Measurements from ENCODE around the gene LRRC8E. TPM values are rescaled to one million over a fixed set of nuclear protein-coding genes. Genes with fewer than 3 reads are reported as not detected.

The LRRC8E gene
- total RNA-seq, 1 donor from 2014 or later: 6.6 TPM

DNA sequence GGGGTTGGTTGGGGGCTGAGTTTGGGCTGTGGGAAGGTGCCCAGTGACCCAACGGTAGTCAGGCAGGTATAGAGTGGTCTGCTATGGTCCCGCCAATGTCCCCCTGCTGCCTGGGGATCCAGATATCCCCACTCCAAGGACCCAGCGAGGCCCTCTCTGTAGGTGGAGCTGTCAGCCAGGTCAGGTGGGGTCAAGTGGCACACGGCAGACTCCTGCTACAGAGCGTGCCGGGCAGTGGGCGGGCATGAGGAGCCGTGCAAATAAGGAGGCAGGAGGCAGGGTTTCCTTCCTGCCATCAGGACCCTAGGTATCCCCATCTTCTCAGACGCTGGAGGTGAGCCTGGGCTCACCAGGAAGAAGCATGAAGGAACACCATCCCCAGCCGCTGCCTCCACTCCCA is 43.4 kb upstream of the LRRC8E start:
- Histone ChIP-seq H3K4me3 (ENCODE audit: insufficient read depth, low read depth, low read length) (no peak overlapping the region), H3K27me3 (ENCODE audit: insufficient read depth, low read length) (no peaks in the 10 kb centered on the region), H3K27ac (ENCODE audit: low read depth, low read length) (no peak overlapping the region), H2AFZ (ENCODE audit: low read depth, low read length) (no peak overlapping the region), H3K36me3 (ENCODE audit: insufficient read depth, low read length) (no peaks in the 10 kb centered on the region), H4K20me1 (ENCODE audit: insufficient read depth, low read length) (peaks cover 40% of the 10 kb centered on the region), H3K4me2 (ENCODE audit: low read length) (no peak overlapping the region), H3K9ac (ENCODE audit: low read length) (no peak overlapping the region), H3K79me2 (ENCODE audit: insufficient read depth, low read length) (peaks cover 9% of the 10 kb centered on the region), H3K9me3 (ENCODE audit: insufficient read depth, low read depth, low read length) (no peaks in the 10 kb centered on the region), H3K4me1 (ENCODE audit: insufficient read depth, low read length) (no peaks in the 10 kb centered on the region)
- Mint-ChIP-seq H3K27ac (ENCODE audit: unreplicated experiment) (no peak overlapping the region), H3K9me3 (ENCODE audit: unreplicated experiment) (no peaks in the 10 kb centered on the region), H3K4me1 (ENCODE audit: low read depth, unreplicated experiment) (no peaks in the 10 kb centered on the region), H3K36me3 (ENCODE audit: low read depth, unreplicated experiment) (peaks cover 2% of the 10 kb centered on the region), H3K4me3 (ENCODE audit: unreplicated experiment) (no peak overlapping the region), H3K27me3 (ENCODE audit: low read depth, unreplicated experiment) (no peaks in the 10 kb centered on the region)
- no peak for TF ChIP-seq EZH2 (IDR thresholded peaks at IDR 0.05; ENCODE audit: insufficient read depth, low read length)
- no peak for FAIRE-seq
- DNase-seq (ENCODE audit: low read depth): no peak

DNA sequence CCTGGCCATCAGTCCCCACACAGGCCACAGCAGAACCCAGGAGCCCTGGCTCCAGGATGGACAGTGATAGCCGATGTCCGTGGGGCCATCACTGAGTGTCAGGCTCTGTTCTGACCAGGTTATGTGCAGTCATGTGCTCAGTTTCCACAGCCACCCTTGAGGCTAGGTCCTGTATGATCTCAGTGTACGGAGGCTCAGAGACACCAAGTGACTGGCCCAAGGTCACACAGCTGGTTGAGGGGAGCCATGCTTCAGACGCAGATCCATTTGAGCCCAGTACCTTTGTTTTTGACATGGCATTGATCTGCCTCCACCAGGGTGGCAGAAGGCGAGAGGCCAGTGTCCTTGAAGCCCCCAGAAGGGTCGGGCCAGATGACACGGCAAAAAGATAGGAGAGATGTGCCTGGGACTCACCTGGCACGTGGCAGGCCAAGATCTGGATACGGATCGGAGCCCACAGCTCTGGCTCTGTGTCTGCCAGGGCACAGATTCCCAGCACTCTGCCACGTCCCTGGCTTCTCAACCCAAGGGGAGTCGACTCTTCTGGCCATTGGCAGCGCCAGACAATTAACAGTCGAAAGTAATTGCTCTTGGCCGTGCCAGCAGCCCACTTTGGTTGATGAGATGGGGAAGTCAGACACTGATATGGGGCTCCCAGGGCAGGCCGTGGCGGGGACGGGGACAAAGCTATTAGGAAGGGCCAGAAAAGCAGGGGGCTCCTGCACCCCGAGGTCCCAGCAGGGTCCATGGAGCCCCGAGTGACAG is 42.7 kb upstream of the LRRC8E start:
- H2AFZ ChIP-seq (ENCODE audit: low read depth, low read length): no peak overlapping the region
- no peaks in the 10 kb centered on the region for H3K4me1 ChIP-seq (ENCODE audit: insufficient read depth, low read length)
- H3K27me3 ChIP-seq (ENCODE audit: insufficient read depth, low read length): no peaks in the 10 kb centered on the region
- FAIRE-seq: no peak
- no peak overlapping the region for H3K9ac ChIP-seq (ENCODE audit: low read length)
- no peak overlapping the region for H3K4me3 ChIP-seq (ENCODE audit: insufficient read depth, low read depth, low read length)
- H3K9me3 Mint-ChIP-seq (ENCODE audit: unreplicated experiment): no peaks in the 10 kb centered on the region
- H4K20me1 ChIP-seq (ENCODE audit: insufficient read depth, low read length): peaks cover 40% of the 10 kb centered on the region
- no peak for DNase-seq (ENCODE audit: low read depth)
- H3K4me1 Mint-ChIP-seq (ENCODE audit: low read depth, unreplicated experiment): no peaks in the 10 kb centered on the region
- H3K36me3 Mint-ChIP-seq (ENCODE audit: low read depth, unreplicated experiment): peaks cover under 1% of the 10 kb centered on the region
- no peak overlapping the region for H3K4me3 Mint-ChIP-seq (ENCODE audit: unreplicated experiment)
- no peak overlapping the region for H3K27ac ChIP-seq (ENCODE audit: low read depth, low read length)
- no peaks in the 10 kb centered on the region for H3K36me3 ChIP-seq (ENCODE audit: insufficient read depth, low read length)
- H3K79me2 ChIP-seq (ENCODE audit: insufficient read depth, low read length): peaks cover 9% of the 10 kb centered on the region
- no peak overlapping the region for H3K27ac Mint-ChIP-seq (ENCODE audit: unreplicated experiment)
- no peaks in the 10 kb centered on the region for H3K27me3 Mint-ChIP-seq (ENCODE audit: low read depth, unreplicated experiment)
- no peaks in the 10 kb centered on the region for H3K9me3 ChIP-seq (ENCODE audit: insufficient read depth, low read depth, low read length)
- no peak overlapping the region for H3K4me2 ChIP-seq (ENCODE audit: low read length)
- TF ChIP-seq, protein P1, sequence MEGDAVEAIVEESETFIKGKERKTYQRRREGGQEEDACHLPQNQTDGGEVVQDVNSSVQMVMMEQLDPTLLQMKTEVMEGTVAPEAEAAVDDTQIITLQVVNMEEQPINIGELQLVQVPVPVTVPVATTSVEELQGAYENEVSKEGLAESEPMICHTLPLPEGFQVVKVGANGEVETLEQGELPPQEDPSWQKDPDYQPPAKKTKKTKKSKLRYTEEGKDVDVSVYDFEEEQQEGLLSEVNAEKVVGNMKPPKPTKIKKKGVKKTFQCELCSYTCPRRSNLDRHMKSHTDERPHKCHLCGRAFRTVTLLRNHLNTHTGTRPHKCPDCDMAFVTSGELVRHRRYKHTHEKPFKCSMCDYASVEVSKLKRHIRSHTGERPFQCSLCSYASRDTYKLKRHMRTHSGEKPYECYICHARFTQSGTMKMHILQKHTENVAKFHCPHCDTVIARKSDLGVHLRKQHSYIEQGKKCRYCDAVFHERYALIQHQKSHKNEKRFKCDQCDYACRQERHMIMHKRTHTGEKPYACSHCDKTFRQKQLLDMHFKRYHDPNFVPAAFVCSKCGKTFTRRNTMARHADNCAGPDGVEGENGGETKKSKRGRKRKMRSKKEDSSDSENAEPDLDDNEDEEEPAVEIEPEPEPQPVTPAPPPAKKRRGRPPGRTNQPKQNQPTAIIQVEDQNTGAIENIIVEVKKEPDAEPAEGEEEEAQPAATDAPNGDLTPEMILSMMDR (IDR thresholded peaks at IDR 0.05; ENCODE audit: insufficient read depth, low read depth, low read length): no peak
- no peak for TF ChIP-seq EZH2 (IDR thresholded peaks at IDR 0.05; ENCODE audit: insufficient read depth, low read length)

DNA sequence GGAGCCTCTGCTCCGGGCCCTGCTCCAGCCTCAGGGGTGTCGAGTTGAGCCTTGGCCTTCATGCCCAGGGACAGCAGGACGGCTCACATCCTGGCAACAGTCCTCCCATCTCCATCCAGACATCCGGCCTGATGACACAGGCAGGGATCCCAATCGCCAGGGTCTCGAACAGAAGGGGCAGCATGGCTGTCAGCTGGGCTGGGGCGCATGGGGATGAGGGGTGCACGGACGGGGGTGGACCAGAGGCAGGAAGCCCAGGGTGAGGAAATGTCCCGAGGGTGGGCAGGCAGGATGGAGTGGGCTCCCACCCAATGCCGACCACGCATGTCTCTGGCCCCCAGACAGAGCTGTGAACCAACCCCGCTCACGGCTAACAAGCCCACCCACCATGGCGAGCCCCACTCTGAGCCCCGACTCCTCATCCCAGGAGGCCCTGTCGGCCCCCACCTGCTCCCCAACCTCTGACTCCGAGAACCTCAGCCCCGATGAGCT is 42.1 kb upstream of the LRRC8E start:
- H3K4me1 ChIP-seq (ENCODE audit: insufficient read depth, low read length): no peaks in the 10 kb centered on the region
- H3K79me2 ChIP-seq (ENCODE audit: insufficient read depth, low read length): peaks cover 9% of the 10 kb centered on the region
- DNase-seq (ENCODE audit: low read depth) (no peak), FAIRE-seq (no peak)
- Mint-ChIP-seq H3K27ac (ENCODE audit: unreplicated experiment) (no peak overlapping the region), H3K27me3 (ENCODE audit: low read depth, unreplicated experiment) (no peaks in the 10 kb centered on the region), H3K36me3 (ENCODE audit: low read depth, unreplicated experiment) (no peaks in the 10 kb centered on the region), H3K4me1 (ENCODE audit: low read depth, unreplicated experiment) (no peaks in the 10 kb centered on the region), H3K9me3 (ENCODE audit: unreplicated experiment) (no peaks in the 10 kb centered on the region), H3K4me3 (ENCODE audit: unreplicated experiment) (no peak overlapping the region)
- H3K27ac ChIP-seq (ENCODE audit: low read depth, low read length): no peak overlapping the region
- no peak overlapping the region for H3K9ac ChIP-seq (ENCODE audit: low read length)
- no peak overlapping the region for H3K4me2 ChIP-seq (ENCODE audit: low read length)
- H3K36me3 ChIP-seq (ENCODE audit: insufficient read depth, low read length): no peaks in the 10 kb centered on the region
- H3K27me3 ChIP-seq (ENCODE audit: insufficient read depth, low read length): no peaks in the 10 kb centered on the region
- TF ChIP-seq, protein P1 (IDR thresholded peaks at IDR 0.05; ENCODE audit: insufficient read depth, low read depth, low read length): no peak
- no peak for TF ChIP-seq EZH2 (IDR thresholded peaks at IDR 0.05; ENCODE audit: insufficient read depth, low read length)
- no peak overlapping the region for H2AFZ ChIP-seq (ENCODE audit: low read depth, low read length)
- H4K20me1 ChIP-seq (ENCODE audit: insufficient read depth, low read length): peaks cover 40% of the 10 kb centered on the region
- no peaks in the 10 kb centered on the region for H3K9me3 ChIP-seq (ENCODE audit: insufficient read depth, low read depth, low read length)
- H3K4me3 ChIP-seq (ENCODE audit: insufficient read depth, low read depth, low read length): no peak overlapping the region

All from astrocyte (in vitro differentiated cells and primary cell).